ENCODE measurements around the gene IFRD2. TPM values are rescaled to one million over a fixed set of nuclear protein-coding genes. Genes with fewer than 3 reads are reported as not detected.
A peak's percentile ranks its signal among the peaks of the same experiment; 100 is the strongest.

The IFRD2 gene
- total RNA-seq, 1 donor from 2014 or later: 40.2 TPM

DNA sequence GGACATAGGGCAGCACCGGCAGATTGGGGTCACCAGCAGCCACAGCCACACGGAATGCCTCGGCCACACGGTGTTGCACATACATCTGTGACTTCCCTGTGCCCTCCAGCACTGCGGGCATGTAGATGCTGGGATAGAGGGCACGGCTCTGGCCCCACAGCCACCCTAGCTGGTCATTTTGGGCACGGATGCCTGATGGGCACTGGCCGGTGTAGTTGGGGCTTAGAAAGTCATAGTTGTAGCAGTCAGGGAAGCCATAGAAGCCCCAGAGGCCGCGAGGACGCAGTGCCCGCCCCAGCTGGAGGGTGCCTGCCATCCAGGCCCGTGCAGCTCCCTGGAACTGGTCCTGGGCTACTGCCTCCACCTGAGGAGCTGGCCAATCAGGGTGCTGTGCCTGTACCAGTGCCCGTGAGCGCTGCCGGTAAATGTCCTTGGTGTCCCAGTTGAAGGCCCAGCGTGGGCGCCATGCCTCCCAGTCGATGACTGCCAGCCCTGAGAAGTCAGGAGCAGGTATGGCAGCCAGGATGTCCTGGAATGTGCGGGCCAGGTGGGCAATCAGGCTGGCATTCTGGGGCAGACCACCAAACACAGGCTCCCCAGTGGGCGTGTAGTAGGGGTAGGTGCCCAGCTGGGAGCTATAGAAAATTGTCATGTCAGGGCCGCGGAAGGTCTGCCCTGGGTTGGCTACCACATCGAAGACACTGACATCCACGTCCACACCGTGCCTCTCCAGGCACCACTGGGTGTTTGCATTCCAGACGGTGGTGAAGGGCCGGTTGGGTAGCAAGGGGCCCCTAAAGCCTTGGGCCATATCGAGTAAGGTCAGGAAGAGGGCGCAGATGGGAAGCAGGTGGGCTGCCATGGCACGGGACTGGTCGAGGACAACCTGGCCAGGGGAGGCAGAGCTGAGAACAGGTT lies 10.1 kb upstream of the IFRD2 start:
- H3K4me1 Mint-ChIP-seq: peaks cover 26% of the 10 kb centered on the region
- H3K4me3 Mint-ChIP-seq: no peak overlapping the region
- H3K9me3 Mint-ChIP-seq: no peaks in the 10 kb centered on the region
- H3K36me3 Mint-ChIP-seq: no peaks in the 10 kb centered on the region
- peak overlapping the region; percentile 50 for H3K27ac Mint-ChIP-seq
- H3K27me3 Mint-ChIP-seq (ENCODE audit: low read depth): no peaks in the 10 kb centered on the region
- TF ChIP-seq, protein P1, sequence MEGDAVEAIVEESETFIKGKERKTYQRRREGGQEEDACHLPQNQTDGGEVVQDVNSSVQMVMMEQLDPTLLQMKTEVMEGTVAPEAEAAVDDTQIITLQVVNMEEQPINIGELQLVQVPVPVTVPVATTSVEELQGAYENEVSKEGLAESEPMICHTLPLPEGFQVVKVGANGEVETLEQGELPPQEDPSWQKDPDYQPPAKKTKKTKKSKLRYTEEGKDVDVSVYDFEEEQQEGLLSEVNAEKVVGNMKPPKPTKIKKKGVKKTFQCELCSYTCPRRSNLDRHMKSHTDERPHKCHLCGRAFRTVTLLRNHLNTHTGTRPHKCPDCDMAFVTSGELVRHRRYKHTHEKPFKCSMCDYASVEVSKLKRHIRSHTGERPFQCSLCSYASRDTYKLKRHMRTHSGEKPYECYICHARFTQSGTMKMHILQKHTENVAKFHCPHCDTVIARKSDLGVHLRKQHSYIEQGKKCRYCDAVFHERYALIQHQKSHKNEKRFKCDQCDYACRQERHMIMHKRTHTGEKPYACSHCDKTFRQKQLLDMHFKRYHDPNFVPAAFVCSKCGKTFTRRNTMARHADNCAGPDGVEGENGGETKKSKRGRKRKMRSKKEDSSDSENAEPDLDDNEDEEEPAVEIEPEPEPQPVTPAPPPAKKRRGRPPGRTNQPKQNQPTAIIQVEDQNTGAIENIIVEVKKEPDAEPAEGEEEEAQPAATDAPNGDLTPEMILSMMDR (IDR thresholded peaks at IDR 0.05; ENCODE audit: unreplicated experiment): no peak
- no peak for DNase-seq (ENCODE audit: low spot score in 2 of 2, unreplicated experiment in 2 of 2)

DNA sequence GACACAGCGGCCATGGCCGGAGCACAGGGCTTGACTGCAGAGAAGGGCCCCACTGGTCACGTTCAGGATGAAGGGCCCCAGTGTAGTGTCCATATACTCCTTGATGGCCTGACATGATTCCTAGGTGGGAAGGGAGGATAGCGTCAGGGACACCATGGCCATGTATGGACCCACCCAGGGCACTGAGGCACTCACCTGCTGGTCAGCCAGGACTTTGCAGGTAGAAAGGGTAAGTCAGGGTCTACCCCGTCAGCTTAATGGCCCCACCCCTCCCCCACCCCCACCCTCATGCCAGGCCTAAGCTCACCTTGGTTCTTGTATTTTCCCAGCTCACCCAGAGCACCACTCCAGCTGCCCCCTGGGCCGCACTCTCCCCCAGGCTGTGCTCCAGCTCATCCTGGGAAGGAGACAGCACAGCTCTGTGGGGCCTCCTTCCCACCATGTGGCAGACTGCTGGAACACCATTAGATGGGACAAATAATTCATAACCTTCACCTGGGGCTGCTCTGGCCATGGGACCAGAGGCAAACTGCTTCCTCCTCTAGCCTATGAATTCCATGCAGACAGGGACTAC lies 8.5 kb upstream of the IFRD2 start:
- peak overlapping the region; percentile 95 for H3K4me3 Mint-ChIP-seq
- peaks cover 26% of the 10 kb centered on the region for H3K4me1 Mint-ChIP-seq
- H3K27ac Mint-ChIP-seq: peak overlapping the region; percentile 98
- no peaks in the 10 kb centered on the region for H3K9me3 Mint-ChIP-seq
- no peaks in the 10 kb centered on the region for H3K36me3 Mint-ChIP-seq
- no peak for DNase-seq (ENCODE audit: low spot score in 2 of 2, unreplicated experiment in 2 of 2)
- no peaks in the 10 kb centered on the region for H3K27me3 Mint-ChIP-seq (ENCODE audit: low read depth)
- TF ChIP-seq, protein P1 (IDR thresholded peaks at IDR 0.05; ENCODE audit: unreplicated experiment): no peak

DNA sequence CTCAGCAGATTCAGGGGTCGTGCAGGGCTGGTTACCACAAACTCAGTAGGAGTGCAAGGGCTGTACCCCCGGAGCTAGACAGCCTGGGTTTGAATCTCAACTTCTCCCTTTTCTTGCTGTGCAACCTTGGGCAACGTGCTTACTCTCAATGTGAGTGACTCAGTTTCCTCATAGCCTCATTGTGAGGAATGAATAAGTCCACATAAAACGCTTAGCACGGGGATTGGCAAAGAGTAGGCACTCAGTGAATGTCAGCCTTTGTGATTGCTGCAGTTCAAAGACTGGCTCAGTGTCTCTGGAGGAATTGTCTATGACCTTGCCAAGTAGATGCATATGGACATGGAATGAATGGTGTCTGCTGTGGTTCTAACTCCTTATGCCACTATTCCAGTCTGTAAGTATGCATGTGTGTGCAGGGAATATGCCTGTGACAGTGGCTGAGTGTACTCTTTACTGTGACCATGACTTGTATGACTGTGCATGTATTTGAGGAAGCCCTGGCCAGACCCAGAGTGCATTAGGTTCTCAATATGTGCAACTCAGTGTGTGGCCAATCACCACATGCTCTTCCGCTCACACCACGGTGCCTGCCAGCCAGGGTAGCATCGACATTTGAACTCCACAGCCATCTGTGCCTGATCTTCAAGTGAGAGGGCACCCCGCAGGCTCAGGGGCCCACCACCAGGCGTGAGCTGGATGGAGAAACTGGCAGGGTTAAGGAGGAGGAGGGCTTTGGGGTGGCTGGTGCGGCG lies 7.9 kb upstream of the IFRD2 start:
- TF ChIP-seq, protein P1 (IDR thresholded peaks at IDR 0.05; ENCODE audit: unreplicated experiment): no peak
- no peak for DNase-seq (ENCODE audit: low spot score in 2 of 2, unreplicated experiment in 2 of 2)
- H3K27me3 Mint-ChIP-seq (ENCODE audit: low read depth): no peaks in the 10 kb centered on the region

DNA sequence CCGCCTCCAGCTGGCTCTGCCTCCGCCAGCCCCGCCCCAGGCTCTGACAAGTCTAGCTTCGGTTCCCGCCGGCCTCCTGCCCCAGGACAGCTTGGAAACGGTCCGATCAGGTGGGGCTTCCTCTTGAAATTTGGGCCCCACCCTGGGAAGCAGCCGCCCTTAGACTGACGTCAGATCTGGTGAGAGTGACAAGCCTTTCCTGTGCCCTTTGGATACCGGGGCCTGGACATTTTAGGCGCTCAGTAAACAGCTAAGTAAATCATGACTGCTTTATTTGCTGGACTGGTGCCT lies 7.4 kb upstream of the IFRD2 start:
- TF ChIP-seq, protein P1 (IDR thresholded peaks at IDR 0.05; ENCODE audit: unreplicated experiment): no peak
- Mint-ChIP-seq H3K27me3 (ENCODE audit: low read depth) (no peaks in the 10 kb centered on the region), H3K4me3 (peak overlapping the region; percentile 95), H3K27ac (peak overlapping the region; percentile 98), H3K9me3 (no peaks in the 10 kb centered on the region), H3K36me3 (no peaks in the 10 kb centered on the region), H3K4me1 (peaks cover 26% of the 10 kb centered on the region)
- DNase-seq (ENCODE audit: low spot score in 2 of 2, unreplicated experiment in 2 of 2): no peak

More for the DNA sequence above, 7.9 kb upstream of the IFRD2 start:
- H3K9me3 Mint-ChIP-seq: no peaks in the 10 kb centered on the region
- no peaks in the 10 kb centered on the region for H3K36me3 Mint-ChIP-seq
- H3K4me3 Mint-ChIP-seq: peak overlapping the region; percentile 95
- peaks cover 26% of the 10 kb centered on the region for H3K4me1 Mint-ChIP-seq
- H3K27ac Mint-ChIP-seq: peak overlapping the region; percentile 98

DNA sequence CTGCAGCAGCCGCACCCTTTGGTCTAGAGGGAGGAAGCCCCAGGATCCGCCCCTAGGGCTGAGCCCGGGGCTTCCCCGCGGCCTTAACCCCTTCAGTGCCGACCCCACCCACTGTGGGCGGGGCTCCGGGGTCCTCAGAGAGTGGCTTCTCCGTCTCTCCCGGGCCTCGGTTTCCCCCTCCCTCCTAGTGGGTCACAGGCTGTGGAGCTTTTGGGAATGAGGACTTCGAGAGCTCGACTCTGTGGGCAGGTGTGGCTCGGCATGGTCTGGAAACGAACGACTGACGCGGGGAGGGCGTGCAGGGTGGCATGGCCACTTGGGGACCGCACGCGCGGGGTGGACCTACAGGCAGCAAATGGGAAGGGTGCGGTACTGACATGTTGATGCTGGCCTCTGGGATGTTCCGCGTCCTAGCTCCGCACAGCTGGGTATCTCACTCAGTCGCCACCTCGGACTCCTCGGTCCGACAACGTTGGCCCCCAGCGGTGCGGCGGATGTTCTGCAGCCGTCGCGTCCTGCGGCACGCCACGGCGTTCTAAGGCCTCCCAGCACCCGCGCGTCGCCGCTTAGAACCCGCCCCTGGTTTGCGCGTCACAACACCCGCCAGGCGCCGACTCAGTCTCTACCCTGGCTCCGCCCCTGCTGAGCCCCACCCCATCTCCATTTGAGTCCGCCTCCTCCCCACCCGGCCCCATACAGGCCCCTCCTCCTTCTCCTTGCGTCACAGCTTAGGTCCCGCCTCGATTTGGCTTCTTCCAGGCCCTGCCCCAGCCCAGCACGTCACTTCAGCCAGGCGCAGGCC lies 6.8 kb upstream of the IFRD2 start, which contains the start of the genes HYAL3 and NAA80:
Gene HYAL3 (minus strand): TSS at position 570 of the 802 bp plus-strand sequence. CDS start 3,803 bp downstream, outside the sequence.
Gene NAA80 (minus strand): TSS at position 570 of the 802 bp plus-strand sequence. CDS start 1,942 bp downstream, outside the sequence.
- no peaks in the 10 kb centered on the region for H3K36me3 Mint-ChIP-seq
- no peaks in the 10 kb centered on the region for H3K27me3 Mint-ChIP-seq (ENCODE audit: low read depth)
- H3K4me1 Mint-ChIP-seq: peaks cover 26% of the 10 kb centered on the region
- peak within 1 kb of the TSS; percentile 98 for H3K27ac Mint-ChIP-seq
- no peaks in the 10 kb centered on the region for H3K9me3 Mint-ChIP-seq
- TF ChIP-seq, protein P1 (IDR thresholded peaks at IDR 0.05; ENCODE audit: unreplicated experiment): no peak
- peak within 1 kb of the TSS; percentile 95 for H3K4me3 Mint-ChIP-seq
- peak; percentile 96 to 98 for DNase-seq (ENCODE audit: low spot score in 2 of 2, unreplicated experiment in 2 of 2)

All from mesothelial cell of epicardium (in vitro differentiated cells).